WTC11 (cell line): Measurements from ENCODE around the gene MED13. TPM values are rescaled to one million over a fixed set of nuclear protein-coding genes. Genes with fewer than 3 reads are reported as not detected.

Source experiments
- ATAC-seq: fragments of 200-7000 bp; cut with Tn5 transposase; 2 replicates; pipeline ENCODE4 v1.10.0; 2021; ENCODE audit warnings: mild to moderate bottlenecking, moderate library complexity
- CTCF ChIA-PET: fragments of 300-600 bp; sonication (Branson Sonifier 250); formaldehyde crosslinking; loops from one replicate; lab custom pipeline; 2021; ENCODE audit warnings: antibody characterized with exemption; lab: Charles Lee
- POLR2A ChIA-PET: fragments of 350-600 bp; sonication (Branson Sonifier 250); formaldehyde crosslinking; loops from one replicate; lab custom pipeline; 2021; ENCODE audit warnings: antibody characterized with exemption; lab: Charles Lee
- DNase-seq: peaks from one replicate; pipeline ENCODE4 v3.0.0; 2021; ENCODE audit warnings: low spot score
- H3K27ac Mint-ChIP-seq: 2 replicates; pipeline ENCODE4 v1.8.0; 2021; ENCODE audit warnings: mixed read lengths
- H3K27me3 Mint-ChIP-seq: 2 replicates; pipeline ENCODE4 v1.8.0; 2021; ENCODE audit warnings: low read depth, mild to moderate bottlenecking, moderate library complexity, mixed read lengths
- H3K36me3 Mint-ChIP-seq: 2 replicates; pipeline ENCODE4 v1.8.0; 2021; ENCODE audit warnings: mixed read lengths
- H3K4me1 Mint-ChIP-seq: 2 replicates; pipeline ENCODE4 v1.8.0; 2022; ENCODE audit warnings: mixed read lengths
- H3K4me3 Mint-ChIP-seq: 2 replicates; pipeline ENCODE4 v1.8.0; 2021; ENCODE audit warnings: mild to moderate bottlenecking, moderate library complexity, mixed read lengths
- H3K9me3 Mint-ChIP-seq: 2 replicates; pipeline ENCODE4 v1.8.0; 2021; ENCODE audit warnings: mixed read lengths
- ATF1 ChIP-seq: sonication (generic); formaldehyde crosslinking; IDR thresholded peaks from 2 replicates; pipeline ENCODE4 v1.8.1; 2023; ENCODE audit warnings: mild to moderate bottlenecking, moderate library complexity, missing genetic modification reagents
- ELF4 ChIP-seq: sonication (generic); formaldehyde crosslinking; IDR thresholded peaks from 2 replicates; pipeline ENCODE4 v1.8.1; 2022; ENCODE audit warnings: low read depth, mild to moderate bottlenecking, moderate library complexity, missing genetic modification reagents
- GABPB1 ChIP-seq: sonication (generic); formaldehyde crosslinking; IDR thresholded peaks from 2 replicates; pipeline ENCODE4 v1.8.1; 2023; ENCODE audit warnings: mild to moderate bottlenecking, missing genetic modification reagents
- GRHL2 ChIP-seq: fragments of 250-450 bp; sonication (Bioruptor Pico); IDR thresholded peaks from 2 replicates; pipeline ENCODE4 v1.8.0; 2022; ENCODE audit warnings: mild to moderate bottlenecking, moderate library complexity; ENCODE audit not compliant: insufficient replicate concordance, severe bottlenecking
- GTF2I ChIP-seq: fragments of 250-450 bp; sonication (Bioruptor Pico); conservative IDR thresholded peaks from 2 replicates; pipeline ENCODE4 v1.4.0; 2021; ENCODE audit warnings: mild to moderate bottlenecking
- RELA ChIP-seq: sonication (generic); formaldehyde crosslinking; IDR thresholded peaks from 2 replicates; pipeline ENCODE4 v1.8.1; 2022; ENCODE audit warnings: missing genetic modification reagents, mild to moderate bottlenecking, borderline replicate concordance
- TEAD1 ChIP-seq: sonication (generic); formaldehyde crosslinking; IDR thresholded peaks from 2 replicates; pipeline ENCODE4 v1.8.0; 2022; ENCODE audit warnings: mild to moderate bottlenecking, missing genetic modification reagents
- ZNF671 ChIP-seq: fragments of 250-450 bp; sonication (Bioruptor Pico); IDR thresholded peaks from 2 replicates; pipeline ENCODE4 v1.8.0; 2021; ENCODE audit warnings: mild to moderate bottlenecking
- total RNA-seq: library from RNA; stranded (reverse); gene quantifications from 3 replicates; pipeline ENCODE4 v1.2.3, GENCODE V29; 2021
- TF ChIP-seq, protein P1 (sequence below): sonication (generic); formaldehyde crosslinking; IDR thresholded peaks from 2 replicates; pipeline ENCODE4 v1.8.0; 2023; ENCODE audit warnings: mild to moderate bottlenecking, missing genetic modification reagents
- TF ChIP-seq, protein P2 (sequence below): sonication (generic); formaldehyde crosslinking; IDR thresholded peaks from 2 replicates; pipeline ENCODE4 v1.8.1; 2023; ENCODE audit warnings: mild to moderate bottlenecking, missing genetic modification reagents
- TF ChIP-seq, protein P3 (sequence below): sonication (generic); formaldehyde crosslinking; IDR thresholded peaks from 2 replicates; pipeline ENCODE4 v1.8.1; 2023; ENCODE audit warnings: mild to moderate bottlenecking, moderate library complexity, missing genetic modification reagents
- TF ChIP-seq, protein P4 (sequence below): fragments of 250-450 bp; sonication (Bioruptor Pico); IDR thresholded peaks from 2 replicates; pipeline ENCODE4 v1.9.0; 2021; ENCODE audit warnings: moderate library complexity, mild to moderate bottlenecking, inconsistent platforms, borderline replicate concordance
- TF ChIP-seq, protein P5 (sequence below): sonication (generic); formaldehyde crosslinking; IDR thresholded peaks from 2 replicates; pipeline ENCODE4 v1.8.0; 2022; ENCODE audit warnings: mild to moderate bottlenecking, missing genetic modification reagents
- TF ChIP-seq, protein P6 (sequence below): fragments of 250-450 bp; sonication (Bioruptor Pico); IDR thresholded peaks from 2 replicates; pipeline ENCODE4 v1.8.0; 2021; ENCODE audit warnings: mild to moderate bottlenecking
- TF ChIP-seq, protein P7 (sequence below): fragments of 250-450 bp; sonication (Bioruptor Pico); IDR thresholded peaks from 2 replicates; pipeline ENCODE4 v1.9.0; 2021; ENCODE audit warnings: mild to moderate bottlenecking
- TF ChIP-seq, protein P8 (sequence below): sonication (generic); formaldehyde crosslinking; IDR thresholded peaks from 2 replicates; pipeline ENCODE4 v1.8.0; 2023; ENCODE audit warnings: missing genetic modification reagents, mild to moderate bottlenecking, borderline replicate concordance

Gene MED13
- total RNA-seq, 1 experiment from 2014 or later: 39.7 TPM

DNA sequence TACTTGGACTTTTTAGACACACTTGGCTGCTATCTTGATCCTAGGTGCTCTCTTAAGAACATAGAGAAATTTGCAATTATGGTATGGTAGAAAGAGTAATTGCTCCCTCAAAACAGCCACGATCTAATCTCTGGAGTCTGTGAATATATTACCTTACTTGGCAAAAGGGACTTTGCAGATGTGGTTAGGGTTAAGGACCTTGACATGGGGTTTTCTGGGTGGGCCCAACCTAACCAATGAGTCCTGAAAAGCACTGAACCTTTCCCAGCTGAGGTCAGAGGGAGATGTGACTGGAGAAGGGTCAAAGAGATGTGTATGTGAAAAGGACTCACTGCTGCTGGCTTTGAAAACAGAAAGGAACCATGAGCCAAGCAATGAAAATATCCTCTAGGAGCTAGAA is 26.7 kb upstream of the MED13 start (continued):
- TF ChIP-seq, protein P1, sequence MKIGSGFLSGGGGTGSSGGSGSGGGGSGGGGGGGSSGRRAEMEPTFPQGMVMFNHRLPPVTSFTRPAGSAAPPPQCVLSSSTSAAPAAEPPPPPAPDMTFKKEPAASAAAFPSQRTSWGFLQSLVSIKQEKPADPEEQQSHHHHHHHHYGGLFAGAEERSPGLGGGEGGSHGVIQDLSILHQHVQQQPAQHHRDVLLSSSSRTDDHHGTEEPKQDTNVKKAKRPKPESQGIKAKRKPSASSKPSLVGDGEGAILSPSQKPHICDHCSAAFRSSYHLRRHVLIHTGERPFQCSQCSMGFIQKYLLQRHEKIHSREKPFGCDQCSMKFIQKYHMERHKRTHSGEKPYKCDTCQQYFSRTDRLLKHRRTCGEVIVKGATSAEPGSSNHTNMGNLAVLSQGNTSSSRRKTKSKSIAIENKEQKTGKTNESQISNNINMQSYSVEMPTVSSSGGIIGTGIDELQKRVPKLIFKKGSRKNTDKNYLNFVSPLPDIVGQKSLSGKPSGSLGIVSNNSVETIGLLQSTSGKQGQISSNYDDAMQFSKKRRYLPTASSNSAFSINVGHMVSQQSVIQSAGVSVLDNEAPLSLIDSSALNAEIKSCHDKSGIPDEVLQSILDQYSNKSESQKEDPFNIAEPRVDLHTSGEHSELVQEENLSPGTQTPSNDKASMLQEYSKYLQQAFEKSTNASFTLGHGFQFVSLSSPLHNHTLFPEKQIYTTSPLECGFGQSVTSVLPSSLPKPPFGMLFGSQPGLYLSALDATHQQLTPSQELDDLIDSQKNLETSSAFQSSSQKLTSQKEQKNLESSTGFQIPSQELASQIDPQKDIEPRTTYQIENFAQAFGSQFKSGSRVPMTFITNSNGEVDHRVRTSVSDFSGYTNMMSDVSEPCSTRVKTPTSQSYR (CRISPR knock-in tag): no peak

DNA sequence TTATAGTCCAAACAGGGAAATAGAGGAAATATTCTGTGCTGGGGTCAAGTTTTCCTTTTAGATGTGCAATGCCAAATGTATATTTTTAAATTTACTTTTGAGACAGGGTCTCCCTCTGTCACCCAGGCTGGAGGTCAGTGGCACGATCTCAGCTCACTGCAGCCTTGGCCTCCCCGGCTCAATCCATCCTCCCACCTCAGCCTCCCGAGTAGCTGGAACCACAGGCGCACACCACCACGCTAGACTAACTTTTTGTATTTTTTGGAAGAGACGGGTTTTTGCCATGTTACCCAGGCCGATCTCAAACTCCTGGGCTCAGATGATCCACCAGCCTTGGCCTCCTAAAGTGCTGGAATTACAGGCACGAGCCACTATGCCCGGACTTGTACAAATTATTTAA is 25.8 kb upstream of the MED13 start:
- Mint-ChIP-seq H3K4me1 (no peaks in the 10 kb centered on the region), H3K36me3 (no peaks in the 10 kb centered on the region), H3K4me3 (no peak overlapping the region), H3K27ac (no peak overlapping the region), H3K27me3 (no peaks in the 10 kb centered on the region)
- no peak for ATAC-seq
- TF ChIP-seq ATF1 (CRISPR knock-in tag) (no peak), GRHL2 (CRISPR knock-in tag) (no peak), ZNF671 (no peak), TEAD1 (CRISPR knock-in tag) (no peak), GTF2I (CRISPR knock-in tag) (no peak), GABPB1 (CRISPR knock-in tag) (no peak), ELF4 (no peak), RELA (CRISPR knock-in tag) (no peak)
- TF ChIP-seq, protein P2, sequence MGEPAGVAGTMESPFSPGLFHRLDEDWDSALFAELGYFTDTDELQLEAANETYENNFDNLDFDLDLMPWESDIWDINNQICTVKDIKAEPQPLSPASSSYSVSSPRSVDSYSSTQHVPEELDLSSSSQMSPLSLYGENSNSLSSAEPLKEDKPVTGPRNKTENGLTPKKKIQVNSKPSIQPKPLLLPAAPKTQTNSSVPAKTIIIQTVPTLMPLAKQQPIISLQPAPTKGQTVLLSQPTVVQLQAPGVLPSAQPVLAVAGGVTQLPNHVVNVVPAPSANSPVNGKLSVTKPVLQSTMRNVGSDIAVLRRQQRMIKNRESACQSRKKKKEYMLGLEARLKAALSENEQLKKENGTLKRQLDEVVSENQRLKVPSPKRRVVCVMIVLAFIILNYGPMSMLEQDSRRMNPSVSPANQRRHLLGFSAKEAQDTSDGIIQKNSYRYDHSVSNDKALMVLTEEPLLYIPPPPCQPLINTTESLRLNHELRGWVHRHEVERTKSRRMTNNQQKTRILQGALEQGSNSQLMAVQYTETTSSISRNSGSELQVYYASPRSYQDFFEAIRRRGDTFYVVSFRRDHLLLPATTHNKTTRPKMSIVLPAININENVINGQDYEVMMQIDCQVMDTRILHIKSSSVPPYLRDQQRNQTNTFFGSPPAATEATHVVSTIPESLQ (CRISPR knock-in tag): no peak
- TF ChIP-seq, protein P3, sequence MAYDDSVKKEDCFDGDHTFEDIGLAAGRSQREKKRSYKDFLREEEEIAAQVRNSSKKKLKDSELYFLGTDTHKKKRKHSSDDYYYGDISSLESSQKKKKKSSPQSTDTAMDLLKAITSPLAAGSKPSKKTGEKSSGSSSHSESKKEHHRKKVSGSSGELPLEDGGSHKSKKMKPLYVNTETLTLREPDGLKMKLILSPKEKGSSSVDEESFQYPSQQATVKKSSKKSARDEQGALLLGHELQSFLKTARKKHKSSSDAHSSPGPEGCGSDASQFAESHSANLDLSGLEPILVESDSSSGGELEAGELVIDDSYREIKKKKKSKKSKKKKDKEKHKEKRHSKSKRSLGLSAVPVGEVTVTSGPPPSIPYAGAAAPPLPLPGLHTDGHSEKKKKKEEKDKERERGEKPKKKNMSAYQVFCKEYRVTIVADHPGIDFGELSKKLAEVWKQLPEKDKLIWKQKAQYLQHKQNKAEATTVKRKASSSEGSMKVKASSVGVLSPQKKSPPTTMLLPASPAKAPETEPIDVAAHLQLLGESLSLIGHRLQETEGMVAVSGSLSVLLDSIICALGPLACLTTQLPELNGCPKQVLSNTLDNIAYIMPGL (CRISPR knock-in tag): no peak
- TF ChIP-seq, protein P4, sequence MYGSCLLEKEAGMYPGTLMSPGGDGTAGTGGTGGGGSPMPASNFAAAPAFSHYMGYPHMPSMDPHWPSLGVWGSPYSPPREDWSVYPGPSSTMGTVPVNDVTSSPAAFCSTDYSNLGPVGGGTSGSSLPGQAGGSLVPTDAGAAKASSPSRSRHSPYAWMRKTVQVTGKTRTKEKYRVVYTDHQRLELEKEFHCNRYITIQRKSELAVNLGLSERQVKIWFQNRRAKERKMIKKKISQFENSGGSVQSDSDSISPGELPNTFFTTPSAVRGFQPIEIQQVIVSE (CRISPR knock-in tag): no peak
- TF ChIP-seq, protein P5, sequence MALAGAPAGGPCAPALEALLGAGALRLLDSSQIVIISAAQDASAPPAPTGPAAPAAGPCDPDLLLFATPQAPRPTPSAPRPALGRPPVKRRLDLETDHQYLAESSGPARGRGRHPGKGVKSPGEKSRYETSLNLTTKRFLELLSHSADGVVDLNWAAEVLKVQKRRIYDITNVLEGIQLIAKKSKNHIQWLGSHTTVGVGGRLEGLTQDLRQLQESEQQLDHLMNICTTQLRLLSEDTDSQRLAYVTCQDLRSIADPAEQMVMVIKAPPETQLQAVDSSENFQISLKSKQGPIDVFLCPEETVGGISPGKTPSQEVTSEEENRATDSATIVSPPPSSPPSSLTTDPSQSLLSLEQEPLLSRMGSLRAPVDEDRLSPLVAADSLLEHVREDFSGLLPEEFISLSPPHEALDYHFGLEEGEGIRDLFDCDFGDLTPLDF (CRISPR knock-in tag): no peak
- TF ChIP-seq, protein P6, sequence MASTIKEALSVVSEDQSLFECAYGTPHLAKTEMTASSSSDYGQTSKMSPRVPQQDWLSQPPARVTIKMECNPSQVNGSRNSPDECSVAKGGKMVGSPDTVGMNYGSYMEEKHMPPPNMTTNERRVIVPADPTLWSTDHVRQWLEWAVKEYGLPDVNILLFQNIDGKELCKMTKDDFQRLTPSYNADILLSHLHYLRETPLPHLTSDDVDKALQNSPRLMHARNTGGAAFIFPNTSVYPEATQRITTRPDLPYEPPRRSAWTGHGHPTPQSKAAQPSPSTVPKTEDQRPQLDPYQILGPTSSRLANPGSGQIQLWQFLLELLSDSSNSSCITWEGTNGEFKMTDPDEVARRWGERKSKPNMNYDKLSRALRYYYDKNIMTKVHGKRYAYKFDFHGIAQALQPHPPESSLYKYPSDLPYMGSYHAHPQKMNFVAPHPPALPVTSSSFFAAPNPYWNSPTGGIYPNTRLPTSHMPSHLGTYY (CRISPR knock-in tag): no peak
- TF ChIP-seq, protein P7, sequence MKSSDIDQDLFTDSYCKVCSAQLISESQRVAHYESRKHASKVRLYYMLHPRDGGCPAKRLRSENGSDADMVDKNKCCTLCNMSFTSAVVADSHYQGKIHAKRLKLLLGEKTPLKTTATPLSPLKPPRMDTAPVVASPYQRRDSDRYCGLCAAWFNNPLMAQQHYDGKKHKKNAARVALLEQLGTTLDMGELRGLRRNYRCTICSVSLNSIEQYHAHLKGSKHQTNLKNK (CRISPR knock-in tag): no peak
- TF ChIP-seq, protein P8, sequence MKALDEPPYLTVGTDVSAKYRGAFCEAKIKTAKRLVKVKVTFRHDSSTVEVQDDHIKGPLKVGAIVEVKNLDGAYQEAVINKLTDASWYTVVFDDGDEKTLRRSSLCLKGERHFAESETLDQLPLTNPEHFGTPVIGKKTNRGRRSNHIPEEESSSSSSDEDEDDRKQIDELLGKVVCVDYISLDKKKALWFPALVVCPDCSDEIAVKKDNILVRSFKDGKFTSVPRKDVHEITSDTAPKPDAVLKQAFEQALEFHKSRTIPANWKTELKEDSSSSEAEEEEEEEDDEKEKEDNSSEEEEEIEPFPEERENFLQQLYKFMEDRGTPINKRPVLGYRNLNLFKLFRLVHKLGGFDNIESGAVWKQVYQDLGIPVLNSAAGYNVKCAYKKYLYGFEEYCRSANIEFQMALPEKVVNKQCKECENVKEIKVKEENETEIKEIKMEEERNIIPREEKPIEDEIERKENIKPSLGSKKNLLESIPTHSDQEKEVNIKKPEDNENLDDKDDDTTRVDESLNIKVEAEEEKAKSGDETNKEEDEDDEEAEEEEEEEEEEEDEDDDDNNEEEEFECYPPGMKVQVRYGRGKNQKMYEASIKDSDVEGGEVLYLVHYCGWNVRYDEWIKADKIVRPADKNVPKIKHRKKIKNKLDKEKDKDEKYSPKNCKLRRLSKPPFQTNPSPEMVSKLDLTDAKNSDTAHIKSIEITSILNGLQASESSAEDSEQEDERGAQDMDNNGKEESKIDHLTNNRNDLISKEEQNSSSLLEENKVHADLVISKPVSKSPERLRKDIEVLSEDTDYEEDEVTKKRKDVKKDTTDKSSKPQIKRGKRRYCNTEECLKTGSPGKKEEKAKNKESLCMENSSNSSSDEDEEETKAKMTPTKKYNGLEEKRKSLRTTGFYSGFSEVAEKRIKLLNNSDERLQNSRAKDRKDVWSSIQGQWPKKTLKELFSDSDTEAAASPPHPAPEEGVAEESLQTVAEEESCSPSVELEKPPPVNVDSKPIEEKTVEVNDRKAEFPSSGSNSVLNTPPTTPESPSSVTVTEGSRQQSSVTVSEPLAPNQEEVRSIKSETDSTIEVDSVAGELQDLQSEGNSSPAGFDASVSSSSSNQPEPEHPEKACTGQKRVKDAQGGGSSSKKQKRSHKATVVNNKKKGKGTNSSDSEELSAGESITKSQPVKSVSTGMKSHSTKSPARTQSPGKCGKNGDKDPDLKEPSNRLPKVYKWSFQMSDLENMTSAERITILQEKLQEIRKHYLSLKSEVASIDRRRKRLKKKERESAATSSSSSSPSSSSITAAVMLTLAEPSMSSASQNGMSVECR (CRISPR knock-in tag): no peak
- TF ChIP-seq, all 79 proteins: peak for 0
- ChIA-PET POLR2A (no interaction called here), CTCF (no interaction called here)
- DNase-seq: no peak
- H3K9me3 Mint-ChIP-seq: no peaks in the 10 kb centered on the region
